GM18907 (cell line): Measurements from ENCODE around the gene TBCD.

ENCODE experiments used
- ATAC-seq: cut with Tn5 transposase; IDR thresholded peaks from one replicate; pipeline ENCODE4 v1.9.1; 2021; ENCODE audit warnings: mild to moderate bottlenecking, moderate library complexity; ENCODE audit not compliant: unreplicated experiment

TBCD gene

DNA sequence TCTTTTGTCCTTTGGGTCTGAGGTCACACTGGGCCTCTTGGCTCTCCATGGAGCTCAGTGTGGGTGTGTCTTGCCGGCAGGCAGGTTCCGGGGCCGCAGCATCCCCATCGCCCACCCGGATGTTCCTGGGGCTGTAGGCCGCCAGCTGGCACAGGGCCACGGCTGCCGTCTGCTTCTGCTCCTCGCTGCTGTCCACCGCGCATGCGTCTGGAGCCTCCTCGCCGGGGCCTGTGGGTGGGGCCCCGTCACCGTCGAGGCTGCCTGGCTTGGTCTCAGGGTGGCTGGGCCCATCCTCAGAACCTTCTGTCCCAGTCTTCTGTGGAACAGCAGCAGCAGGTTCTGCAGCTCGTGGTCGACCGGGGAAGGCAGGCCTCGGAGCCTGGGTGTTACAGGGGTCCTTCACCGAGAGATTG is 78.4 kb downstream of the TBCD start:
- no peak for ATAC-seq

- ATAC-seq: no peak
These were observed 79.4 kb downstream of the TBCD start for GRCh38 chr17:82831041-82831817.

DNA sequence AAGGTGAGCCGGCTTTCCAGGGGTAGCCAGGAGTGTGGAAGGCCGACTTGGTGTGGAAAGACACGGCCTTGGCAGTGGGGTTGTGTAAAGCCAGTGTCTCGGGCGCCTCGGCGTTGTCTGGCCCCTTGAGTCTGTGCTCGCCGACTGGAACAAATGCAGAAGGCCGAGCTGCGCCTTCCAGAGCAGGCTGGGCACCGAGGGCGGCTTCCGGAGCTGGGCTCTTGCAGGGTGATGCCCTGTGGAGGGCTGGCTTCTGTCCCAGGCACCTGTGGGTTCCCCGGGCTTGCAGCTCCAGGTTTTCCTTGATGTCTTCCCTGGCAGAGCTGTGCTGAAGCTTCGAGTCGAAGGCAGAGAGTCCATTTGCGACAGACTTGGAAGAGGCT is 79.9 kb downstream of the TBCD start:
- ATAC-seq: no peak

- ATAC-seq: no peak
These were observed 80.5 kb downstream of the TBCD start for GRCh38 chr17:82832411-82832810.

DNA sequence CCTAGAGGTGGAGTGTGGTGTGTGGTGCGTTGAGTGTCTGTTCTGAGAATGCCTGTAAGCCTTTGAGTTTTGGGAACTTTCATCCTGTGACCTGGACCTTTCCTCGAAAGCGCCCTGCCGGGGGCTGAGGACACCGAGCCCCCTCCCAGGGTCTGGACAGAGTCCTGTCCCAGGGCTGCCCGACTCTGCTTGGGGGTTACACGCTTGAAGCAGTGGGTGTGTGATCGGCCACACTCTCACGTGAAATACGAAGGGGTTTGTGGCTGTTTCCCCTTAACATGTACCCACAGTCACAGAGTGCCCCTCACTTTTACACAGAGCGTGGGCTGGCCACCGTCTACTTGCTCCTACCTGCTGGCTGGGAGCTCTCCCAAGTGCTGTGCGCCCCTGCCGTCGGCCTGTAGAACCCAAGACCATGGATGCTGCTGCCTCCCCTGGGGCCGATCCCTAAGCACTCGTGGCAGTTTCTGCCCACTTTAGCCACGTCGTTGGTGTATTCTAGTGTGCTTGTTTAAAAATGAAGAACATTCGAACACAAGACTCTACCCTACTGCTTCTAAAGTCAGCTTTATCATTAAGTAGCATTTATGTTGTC is 81.1 kb downstream of the TBCD start:
- ATAC-seq: no peak

GRCh38 chr17:82835122-82835521 is 83.3 kb downstream of the TBCD start:
- ATAC-seq: no peak

- ATAC-seq: no peak
These were observed 84.1 kb downstream of the TBCD start for GRCh38 chr17:82835766-82836512.

- no peak for ATAC-seq
These were observed 85.0 kb downstream of the TBCD start for GRCh38 chr17:82836823-82837357.

- no peak for ATAC-seq
These were observed 85.9 kb downstream of the TBCD start for GRCh38 chr17:82837586-82838320.

- no peak for ATAC-seq
These were observed 86.7 kb downstream of the TBCD start for GRCh38 chr17:82838386-82839063.

DNA sequence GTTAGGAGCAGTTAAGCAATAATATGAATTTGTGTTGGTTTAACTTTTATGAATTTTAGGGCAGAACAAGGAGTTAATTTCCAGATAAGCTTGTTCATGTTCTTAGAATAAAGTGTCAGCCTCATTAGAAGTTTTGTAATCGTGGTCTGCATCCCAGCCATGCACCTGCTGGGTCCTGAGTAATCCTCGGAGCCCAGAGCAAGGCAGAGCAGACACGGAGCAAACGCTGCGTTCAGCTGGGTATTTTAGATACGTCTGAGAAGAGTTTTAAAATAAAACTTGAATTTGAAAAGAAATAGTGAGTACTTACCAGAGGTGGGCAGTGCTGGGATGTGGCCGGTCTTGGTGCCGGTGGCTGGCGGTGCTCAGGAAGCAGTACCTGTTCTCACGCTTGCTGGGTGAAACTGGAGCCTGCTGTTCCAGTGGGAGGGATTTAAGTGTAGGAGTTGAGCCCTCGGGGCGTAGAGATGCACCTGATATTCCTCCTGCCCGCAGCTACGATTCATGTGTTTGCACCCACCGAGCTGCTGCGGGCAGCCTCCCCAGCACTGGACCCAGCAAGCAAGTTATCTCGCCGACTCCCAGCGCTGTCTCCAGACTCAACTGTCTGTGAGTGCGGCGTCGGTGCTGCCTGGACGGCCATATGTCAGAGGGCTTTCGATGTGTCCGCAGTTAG is 87.9 kb downstream of the TBCD start, which contains the start of gene ZNF750:
TSS of gene ZNF750 (minus strand) at position 406 of the 676 bp plus-strand sequence. CDS start 7,568 bp downstream, outside the sequence.
- no peak for ATAC-seq

DNA sequence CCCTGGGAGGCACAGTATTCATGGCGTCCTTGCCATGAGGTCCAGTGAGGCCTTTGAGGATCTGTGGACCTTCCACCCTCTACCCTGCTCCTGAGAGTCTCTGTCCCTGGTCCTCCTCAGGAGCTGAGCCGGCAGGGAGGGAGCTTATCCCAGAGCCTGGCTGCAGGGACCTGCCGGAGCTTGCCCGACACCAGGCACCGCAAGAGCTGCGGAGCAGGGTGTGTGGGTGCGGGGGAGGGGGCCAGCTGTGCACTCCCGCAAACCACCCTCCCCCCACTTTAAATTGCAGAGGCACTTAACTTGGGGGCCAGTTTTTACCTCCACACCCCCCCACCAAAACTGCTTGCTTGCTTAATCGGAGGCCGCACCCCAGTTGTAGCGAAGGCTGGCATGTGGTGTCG is 88.6 kb downstream of the TBCD start:
- no peak for ATAC-seq

GRCh38 chr17:82841921-82842596 is 90.2 kb downstream of the TBCD start:
- no peak for ATAC-seq

- no peak for ATAC-seq
These were observed 92.2 kb downstream of the TBCD start for GRCh38 chr17:82843904-82844680.

- ATAC-seq: no peak
These were observed 92.9 kb downstream of the TBCD start for GRCh38 chr17:82844796-82845162.

DNA sequence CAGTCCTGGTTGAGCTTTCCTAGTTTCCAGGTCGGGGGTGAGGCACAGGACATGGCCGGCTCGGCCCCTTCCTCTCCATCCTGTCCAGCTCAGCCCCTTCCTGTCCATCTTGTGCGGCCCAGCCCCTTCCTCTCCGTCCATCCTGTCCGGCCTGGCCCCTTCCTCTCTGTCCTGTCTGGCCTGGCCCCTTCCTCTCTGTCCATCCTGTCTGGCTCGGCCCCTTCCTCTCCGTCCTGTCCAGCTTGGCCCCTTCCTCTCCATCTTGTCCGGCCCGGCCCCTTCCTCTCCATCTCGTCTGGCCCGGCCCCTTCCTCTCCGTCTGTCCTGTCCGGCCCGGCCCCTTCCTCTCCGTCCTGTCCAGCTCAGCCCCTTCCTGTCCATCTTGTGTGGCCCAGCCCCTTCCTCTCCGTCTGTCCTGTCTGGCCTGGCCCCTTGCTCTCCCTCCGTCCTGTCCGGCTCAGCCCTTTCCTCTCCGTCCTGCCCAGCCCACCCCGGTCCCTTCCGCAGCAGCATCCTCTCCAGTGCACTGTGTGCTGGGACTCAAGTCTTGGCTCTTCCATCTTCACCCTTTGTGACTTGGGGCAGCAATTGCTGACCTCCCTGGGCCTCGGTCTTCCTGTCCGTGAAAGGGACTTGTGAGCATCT is 93.4 kb downstream of the TBCD start:
- ATAC-seq: no peak

GRCh38 chr17:82846061-82846691 is 94.3 kb downstream of the TBCD start:
- no peak for ATAC-seq
